IPS DF 4.7 (cell line): ENCODE data around the gene MSI2.

Experiments
- DNase-seq: peaks from one replicate; pipeline ENCODE4 v3.0.0-alpha.2; 2013; ENCODE audit warnings: low spot score; ENCODE audit errors: extremely low read depth

The MSI2 gene

GRCh38 chr17:57552114-57552624 is 295.8 kb downstream of the MSI2 start:
- no peak for DNase-seq

- no peak for DNase-seq
These were observed 297.2 kb downstream of the MSI2 start for GRCh38 chr17:57553526-57553925.

- no peak for DNase-seq
These were observed 297.9 kb downstream of the MSI2 start for GRCh38 chr17:57553991-57554825.

GRCh38 chr17:57554826-57555635 is 298.7 kb downstream of the MSI2 start:
- DNase-seq: no peak

GRCh38 chr17:57555636-57556175 is 299.4 kb downstream of the MSI2 start:
- no peak for DNase-seq

- DNase-seq: no peak
These were observed 300.0 kb downstream of the MSI2 start for GRCh38 chr17:57556320-57556719.

GRCh38 chr17:57556977-57557376 is 300.7 kb downstream of the MSI2 start:
- no peak for DNase-seq

- DNase-seq: no peak
These were observed 301.1 kb downstream of the MSI2 start for GRCh38 chr17:57557416-57557815.

- DNase-seq: no peak
These were observed 301.7 kb downstream of the MSI2 start for GRCh38 chr17:57557834-57558681.

- no peak for DNase-seq
These were observed 302.9 kb downstream of the MSI2 start for GRCh38 chr17:57559226-57559625.

- DNase-seq: no peak
These were observed 303.5 kb downstream of the MSI2 start for GRCh38 chr17:57559634-57560318.

- DNase-seq: no peak
These were observed 304.0 kb downstream of the MSI2 start for GRCh38 chr17:57560319-57560705.

- DNase-seq: no peak
These were observed 304.9 kb downstream of the MSI2 start for GRCh38 chr17:57561072-57561861.

GRCh38 chr17:57562184-57562698 is 305.9 kb downstream of the MSI2 start:
- no peak for DNase-seq

GRCh38 chr17:57563958-57564357 is 307.6 kb downstream of the MSI2 start:
- no peak for DNase-seq

- DNase-seq: no peak
These were observed 308.9 kb downstream of the MSI2 start for GRCh38 chr17:57565176-57565575.

GRCh38 chr17:57566721-57567120 is 310.4 kb downstream of the MSI2 start:
- no peak for DNase-seq

GRCh38 chr17:57567251-57567650 is 310.9 kb downstream of the MSI2 start:
- no peak for DNase-seq

- DNase-seq: no peak
These were observed 312.0 kb downstream of the MSI2 start for GRCh38 chr17:57568340-57568739.

GRCh38 chr17:57569021-57569420 is 312.7 kb downstream of the MSI2 start:
- no peak for DNase-seq
